ENCODE data around the gene UNC5C. TPM values are rescaled to one million over a fixed set of nuclear protein-coding genes. Genes with fewer than 3 reads are reported as not detected.

UNC5C gene
- total RNA-seq, 1 experiment from 2014 or later = not detected

GRCh38 chr4:95129821-95130311 lies 418.9 kb downstream of the UNC5C start:
- peak; percentile 88 for DNase-seq (ENCODE audit: low read depth)

- no peak for DNase-seq (ENCODE audit: low read depth)
Measured at GRCh38 chr4:95129031-95129430, 419.7 kb downstream of the UNC5C start.

GRCh38 chr4:95124906-95125504 lies 423.8 kb downstream of the UNC5C start:
- peak; percentile 51 for DNase-seq (ENCODE audit: low read depth)

GRCh38 chr4:95122001-95122400 lies 426.8 kb downstream of the UNC5C start:
- no peak for DNase-seq (ENCODE audit: low read depth)

GRCh38 chr4:95120456-95120855 lies 428.3 kb downstream of the UNC5C start:
- DNase-seq (ENCODE audit: low read depth) = no peak

- no peak for DNase-seq (ENCODE audit: low read depth)
Measured at GRCh38 chr4:95118497-95118896, 430.3 kb downstream of the UNC5C start.

- no peak for DNase-seq (ENCODE audit: low read depth)
Measured at GRCh38 chr4:95114521-95114920, 434.3 kb downstream of the UNC5C start.

Measured in Daoy (cell line).